Activated T-cell treated with anti-CD3 and anti-CD28 coated beads, Interleukin-2, amount 50 U/mL, for 24 hours (primary cell): ENCODE data around the gene SRSF3.

Source experiments
- DNase-seq: peaks from one replicate; pipeline ENCODE4 v3.0.0-alpha.2; 2020
- H3K27ac Mint-ChIP-seq: 2 replicates; pipeline ENCODE4 v1.8.0; 2020; ENCODE audit warnings: mild to moderate bottlenecking, mixed read lengths
- H3K27me3 Mint-ChIP-seq: 2 replicates; pipeline ENCODE4 v1.8.0; 2020; ENCODE audit warnings: mixed read lengths
- H3K36me3 Mint-ChIP-seq: 2 replicates; pipeline ENCODE4 v1.8.0; 2020; ENCODE audit warnings: low read depth, mixed read lengths
- H3K4me1 Mint-ChIP-seq: 2 replicates; pipeline ENCODE4 v1.8.0; 2020; ENCODE audit warnings: low read depth, mixed read lengths
- H3K4me3 Mint-ChIP-seq: 2 replicates; pipeline ENCODE4 v1.8.0; 2020; ENCODE audit warnings: mild to moderate bottlenecking, moderate library complexity, mixed read lengths
- H3K9me3 Mint-ChIP-seq: 2 replicates; pipeline ENCODE4 v1.8.0; 2020; ENCODE audit warnings: mixed read lengths

The SRSF3 gene

DNA sequence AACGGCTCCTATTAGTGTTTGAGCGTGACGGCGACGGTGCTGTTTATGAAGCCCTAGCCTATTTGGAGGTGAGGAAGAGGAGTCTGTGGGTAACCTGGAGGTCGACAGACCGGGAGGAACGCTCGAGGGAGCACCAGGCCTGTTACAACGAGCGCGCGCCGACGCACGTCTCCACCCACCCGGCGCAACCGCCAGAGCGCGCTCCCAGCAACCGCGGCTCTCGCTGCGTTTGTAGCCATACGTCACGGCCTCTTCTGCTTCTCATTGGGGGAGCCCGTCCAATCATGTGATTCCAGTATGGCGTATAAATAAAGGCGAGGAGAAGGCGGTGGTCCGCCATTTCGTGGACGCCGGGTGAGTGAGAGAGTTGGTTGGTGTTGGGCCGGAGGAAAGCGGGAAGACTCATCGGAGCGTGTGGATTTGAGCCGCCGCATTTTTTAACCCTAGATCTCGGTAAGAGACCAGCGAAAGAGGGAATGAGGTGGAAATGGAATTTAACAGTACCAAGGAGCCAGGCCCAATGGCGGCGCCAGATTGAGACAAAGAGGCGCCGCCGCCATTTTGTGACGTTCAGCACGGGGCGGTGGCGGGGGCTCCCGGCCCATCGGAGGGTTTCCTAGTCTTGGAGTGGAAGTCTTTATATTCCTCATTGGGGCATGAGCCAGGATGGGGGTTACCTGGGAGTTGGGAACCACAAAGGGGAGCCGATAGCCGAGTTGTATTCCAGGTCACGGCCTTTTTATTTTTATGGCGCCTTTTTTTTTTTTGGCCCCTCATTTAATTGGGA, at the start of gene SRSF3:
SRSF3 (plus strand) TSS at position 334 of the 787 bp plus-strand sequence. CDS start 2,401 bp downstream, outside the sequence.
- H3K4me1 Mint-ChIP-seq: peaks cover 42% of the 10 kb centered on the region
- DNase-seq: peak; percentile 93
- H3K27ac Mint-ChIP-seq: peak within 1 kb of the TSS; percentile 99
- H3K36me3 Mint-ChIP-seq: peaks cover 55% of the 10 kb centered on the region
- no peaks in the 10 kb centered on the region for H3K27me3 Mint-ChIP-seq
- H3K9me3 Mint-ChIP-seq: no peaks in the 10 kb centered on the region
- H3K4me3 Mint-ChIP-seq: peak within 1 kb of the TSS; percentile 96

DNA sequence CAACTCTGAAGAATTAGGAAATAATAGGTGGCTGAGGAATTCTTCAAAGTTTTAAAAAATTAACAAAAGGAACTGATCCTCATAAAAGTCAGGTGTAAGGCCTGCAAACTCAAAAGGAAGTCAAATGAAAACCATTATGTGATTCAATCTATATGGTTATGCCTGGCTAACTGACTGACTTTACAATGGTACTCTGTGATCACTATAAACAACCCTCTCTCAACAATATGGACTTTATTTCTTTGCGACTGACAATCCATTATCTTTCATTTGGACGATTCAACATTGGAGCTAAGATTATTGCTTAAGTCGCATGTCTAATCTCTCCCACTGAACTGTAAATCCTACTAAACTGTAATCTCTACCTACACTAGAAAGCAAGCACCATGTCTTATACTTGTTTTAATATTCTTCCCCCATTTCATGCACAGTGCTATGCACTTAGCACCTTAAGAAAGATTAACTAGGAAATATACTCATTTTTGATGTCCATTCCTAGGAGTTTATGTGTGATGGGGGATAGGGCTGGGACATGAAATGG, 48.3 kb upstream of the SRSF3 start:
- Mint-ChIP-seq H3K27ac (peak overlapping the region; percentile 97), H3K36me3 (peaks cover 42% of the 10 kb centered on the region), H3K27me3 (no peaks in the 10 kb centered on the region), H3K4me3 (peak overlapping the region; percentile 91), H3K9me3 (no peaks in the 10 kb centered on the region), H3K4me1 (peaks cover 54% of the 10 kb centered on the region)
- no peak for DNase-seq

DNA sequence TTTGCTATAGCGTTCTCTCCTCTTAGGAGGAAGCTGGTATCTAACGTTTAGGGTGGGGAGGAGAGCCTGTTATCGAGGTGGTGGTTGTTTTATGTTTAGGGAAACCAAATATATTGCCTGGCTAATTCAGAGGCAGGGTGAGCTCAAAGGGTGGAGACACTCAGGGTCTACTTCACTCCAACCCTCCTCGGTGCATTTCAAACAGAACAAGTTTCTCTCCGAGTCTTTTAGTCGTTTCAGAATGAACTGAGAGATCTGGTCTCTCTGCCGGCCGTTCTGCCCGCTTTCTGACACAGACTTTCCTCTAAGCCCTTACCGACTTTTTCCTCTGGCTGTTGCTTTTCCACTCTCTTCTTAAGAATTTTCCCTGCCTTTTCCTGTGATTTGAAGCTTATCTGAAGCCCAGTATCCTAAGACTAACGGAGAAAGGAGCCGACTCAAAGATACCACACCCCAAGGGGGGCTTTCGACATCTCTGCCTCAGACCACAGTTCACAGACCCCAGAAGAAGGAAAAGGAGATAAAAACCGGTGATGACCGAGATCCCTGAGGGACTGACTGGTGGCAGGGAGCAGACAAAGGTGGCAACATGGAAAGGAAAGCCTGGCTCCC, 47.7 kb upstream of the SRSF3 start:
- Mint-ChIP-seq H3K36me3 (peaks cover 36% of the 10 kb centered on the region), H3K4me1 (peaks cover 48% of the 10 kb centered on the region), H3K4me3 (peak overlapping the region; percentile 91), H3K27me3 (no peaks in the 10 kb centered on the region), H3K9me3 (no peaks in the 10 kb centered on the region), H3K27ac (peak overlapping the region; percentile 97)
- peak; percentile 37 for DNase-seq

DNA sequence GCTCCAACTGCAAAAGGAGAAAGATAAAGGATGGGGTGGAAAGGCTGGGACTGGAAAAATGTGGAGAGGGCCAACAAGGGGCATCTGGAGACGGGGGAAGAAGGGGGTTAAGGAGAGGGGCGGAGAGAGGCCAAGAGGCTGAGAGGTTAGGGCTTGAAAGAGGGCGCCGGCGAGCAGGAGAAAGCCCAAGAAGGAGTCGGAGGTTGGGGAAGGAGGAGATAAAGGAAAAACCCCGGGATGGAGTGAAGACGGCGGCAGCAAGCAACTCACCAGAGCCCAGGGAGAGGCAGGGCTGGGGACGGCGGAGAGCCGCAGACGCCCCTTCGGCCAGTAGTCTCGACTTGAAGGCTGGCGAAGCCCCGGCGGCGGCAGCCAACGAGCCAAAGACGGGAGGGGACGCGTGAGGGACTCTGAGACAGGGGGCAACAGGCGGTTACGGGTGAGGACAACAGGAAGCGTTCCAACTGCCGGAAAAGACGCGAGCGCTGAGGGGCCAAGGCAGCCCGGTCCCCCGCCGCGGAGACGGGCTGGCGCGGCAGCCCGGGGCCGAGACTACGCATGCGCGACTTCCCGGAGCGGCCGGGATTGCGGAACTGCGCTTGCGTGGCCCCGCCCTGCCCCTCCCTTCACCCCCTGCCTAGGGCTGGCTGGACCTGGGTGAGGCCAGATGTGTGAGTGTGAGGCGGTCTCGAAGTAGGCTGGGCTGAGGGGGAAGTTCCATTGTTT, 47.1 kb upstream of the SRSF3 start, which contains the start of gene STK38:
STK38 (minus strand) TSS at position 560 of the 726 bp plus-strand sequence. CDS start 7,277 bp downstream, outside the sequence.
- peaks cover 41% of the 10 kb centered on the region for H3K4me1 Mint-ChIP-seq
- no peaks in the 10 kb centered on the region for H3K9me3 Mint-ChIP-seq

DNA sequence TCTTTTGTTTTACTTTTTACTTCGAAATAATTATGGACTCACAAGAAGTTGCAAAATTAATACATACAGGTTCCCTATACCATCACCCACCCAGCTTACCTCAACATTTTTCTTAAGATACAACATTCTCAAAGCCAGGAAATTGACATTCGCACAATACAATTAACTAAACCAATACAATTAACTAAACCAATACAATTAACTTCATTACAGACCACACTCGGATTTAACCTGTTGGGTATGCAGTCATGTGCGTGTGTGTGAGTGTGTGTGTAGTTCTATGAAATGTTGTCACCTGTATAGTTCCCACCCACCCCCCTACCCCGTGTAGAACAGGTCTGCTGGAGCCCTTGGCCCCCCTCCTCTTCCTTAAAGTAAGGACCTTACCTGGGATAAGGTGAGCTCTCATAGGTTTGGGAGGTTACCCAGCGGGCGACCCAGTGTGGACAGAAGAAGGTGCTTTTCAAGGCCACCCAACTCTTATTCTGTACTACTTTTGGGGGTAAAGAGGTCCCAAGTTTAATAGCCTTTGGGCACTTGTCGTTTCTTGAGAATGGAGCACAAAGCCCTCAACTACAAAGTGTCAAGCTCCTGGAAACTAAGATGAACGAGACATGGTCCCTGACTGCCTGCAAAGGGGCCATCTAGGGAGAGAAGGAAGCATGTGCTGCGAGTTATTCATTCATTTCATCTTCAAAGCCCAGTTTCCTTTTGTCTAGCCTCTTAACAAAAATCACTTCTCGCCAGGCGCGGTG, 46.3 kb upstream of the SRSF3 start:
- Mint-ChIP-seq H3K4me3 (peak overlapping the region; percentile 91), H3K27me3 (no peaks in the 10 kb centered on the region), H3K36me3 (peaks cover 31% of the 10 kb centered on the region), H3K9me3 (no peaks in the 10 kb centered on the region), H3K27ac (peak overlapping the region; percentile 97), H3K4me1 (peaks cover 40% of the 10 kb centered on the region)
- DNase-seq: peak; percentile 45

More for the DNA sequence above, 47.1 kb upstream of the SRSF3 start, which contains the start of gene STK38:
- Mint-ChIP-seq H3K27me3 (no peaks in the 10 kb centered on the region), H3K36me3 (peaks cover 31% of the 10 kb centered on the region), H3K4me3 (peak within 1 kb of the TSS; percentile 91), H3K27ac (peak within 1 kb of the TSS; percentile 97)
- peak; percentile 98 for DNase-seq

DNA sequence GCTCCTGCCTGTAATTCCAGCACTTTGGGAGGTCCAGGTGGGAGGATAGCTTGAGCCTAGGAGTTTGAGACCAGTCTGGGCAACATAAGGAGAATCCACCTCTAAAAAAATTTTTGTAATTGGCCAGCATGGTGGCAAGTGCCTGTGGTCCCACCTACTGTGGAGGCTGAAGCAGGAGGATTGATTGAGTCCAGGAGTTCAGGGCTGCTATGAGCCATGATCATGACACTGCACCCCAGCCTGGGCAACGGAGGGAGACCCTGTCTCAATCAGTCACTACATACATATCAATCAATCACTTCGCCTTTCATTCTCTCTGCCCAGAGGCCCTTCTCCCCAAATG, 45.8 kb upstream of the SRSF3 start:
- Mint-ChIP-seq H3K27ac (peak overlapping the region; percentile 97), H3K4me3 (peak overlapping the region; percentile 91), H3K36me3 (peaks cover 28% of the 10 kb centered on the region)

DNA sequence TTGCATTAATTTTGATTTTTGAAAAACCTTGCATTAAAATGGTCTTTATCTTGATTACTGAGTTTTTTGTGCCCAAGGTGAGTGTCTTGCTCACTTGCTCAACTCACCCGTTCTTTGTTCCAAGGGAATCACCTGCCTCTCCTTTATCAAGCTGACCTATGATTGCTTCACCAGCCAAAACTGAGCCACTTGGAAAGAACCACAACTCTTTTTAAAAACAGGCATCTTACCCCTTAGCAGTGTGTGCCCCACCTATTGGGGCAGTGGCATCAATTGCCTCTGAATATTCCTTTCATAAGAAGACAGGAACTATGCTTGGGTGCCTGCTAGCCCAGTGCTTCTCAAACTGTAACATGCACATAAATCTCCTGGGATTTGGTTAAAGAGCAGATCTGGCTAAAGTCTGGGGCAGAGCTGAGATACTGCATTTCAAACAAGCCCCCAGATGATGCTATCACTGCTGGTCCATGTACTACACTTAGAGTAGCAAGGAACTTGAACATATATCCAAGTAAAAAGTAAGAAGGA, 43.6 kb upstream of the SRSF3 start:
- Mint-ChIP-seq H3K36me3 (peaks cover 12% of the 10 kb centered on the region), H3K4me3 (no peak overlapping the region), H3K9me3 (no peaks in the 10 kb centered on the region), H3K27ac (no peak overlapping the region), H3K27me3 (no peaks in the 10 kb centered on the region), H3K4me1 (peaks cover 20% of the 10 kb centered on the region)
- DNase-seq: no peak

More for the DNA sequence above, 45.8 kb upstream of the SRSF3 start:
- H3K4me1 Mint-ChIP-seq: peaks cover 37% of the 10 kb centered on the region
- DNase-seq: no peak
- H3K27me3 Mint-ChIP-seq: no peaks in the 10 kb centered on the region
- H3K9me3 Mint-ChIP-seq: no peaks in the 10 kb centered on the region

DNA sequence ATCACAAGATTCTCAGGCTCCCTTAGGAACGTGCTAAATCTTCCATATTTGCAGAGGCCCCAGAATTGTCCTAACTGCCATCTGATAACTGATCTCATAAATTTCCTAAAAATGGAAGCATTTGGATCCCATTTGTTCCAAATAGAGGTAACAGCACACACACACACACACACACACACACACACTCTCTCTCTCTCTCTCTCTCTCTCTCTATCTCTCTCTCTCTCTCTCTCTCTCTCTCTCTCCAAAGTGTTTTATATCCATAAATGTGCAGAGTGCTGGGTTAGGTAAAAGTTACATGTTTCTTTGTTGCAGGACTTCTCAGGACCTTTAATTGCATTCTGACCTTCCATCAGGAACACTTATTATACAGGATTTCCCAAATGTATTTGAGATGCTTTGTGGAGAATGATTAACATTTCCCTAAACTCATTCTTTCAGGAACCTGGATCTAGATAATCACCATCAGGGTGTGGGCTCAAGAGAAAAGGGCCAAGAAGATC, 38.4 kb upstream of the SRSF3 start:
- Mint-ChIP-seq H3K27ac (no peak overlapping the region), H3K27me3 (no peaks in the 10 kb centered on the region), H3K9me3 (no peaks in the 10 kb centered on the region), H3K36me3 (no peaks in the 10 kb centered on the region), H3K4me1 (no peaks in the 10 kb centered on the region), H3K4me3 (no peak overlapping the region)
- no peak for DNase-seq

DNA sequence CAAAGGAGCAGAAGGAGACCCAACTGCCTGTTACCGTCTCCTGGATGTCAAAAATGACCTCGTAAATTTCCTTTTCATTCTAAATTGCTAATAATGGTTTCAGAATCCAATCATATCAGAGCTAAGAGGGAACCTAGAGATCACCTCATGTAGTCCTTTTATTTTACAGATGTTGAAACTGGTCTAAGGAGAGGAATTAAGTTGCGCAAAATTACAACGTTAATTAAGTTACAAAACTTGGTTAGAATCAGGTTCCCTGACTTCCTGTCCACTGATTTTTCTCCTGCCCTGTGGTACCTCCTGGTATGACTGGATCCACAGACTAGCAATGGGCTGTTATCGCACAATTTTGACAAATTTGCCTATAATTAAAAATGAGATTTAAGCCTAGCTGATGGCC, 37.9 kb upstream of the SRSF3 start:
- Mint-ChIP-seq H3K36me3 (no peaks in the 10 kb centered on the region), H3K27ac (no peak overlapping the region), H3K4me3 (no peak overlapping the region), H3K9me3 (no peaks in the 10 kb centered on the region), H3K4me1 (no peaks in the 10 kb centered on the region), H3K27me3 (no peaks in the 10 kb centered on the region)
- DNase-seq: no peak

DNA sequence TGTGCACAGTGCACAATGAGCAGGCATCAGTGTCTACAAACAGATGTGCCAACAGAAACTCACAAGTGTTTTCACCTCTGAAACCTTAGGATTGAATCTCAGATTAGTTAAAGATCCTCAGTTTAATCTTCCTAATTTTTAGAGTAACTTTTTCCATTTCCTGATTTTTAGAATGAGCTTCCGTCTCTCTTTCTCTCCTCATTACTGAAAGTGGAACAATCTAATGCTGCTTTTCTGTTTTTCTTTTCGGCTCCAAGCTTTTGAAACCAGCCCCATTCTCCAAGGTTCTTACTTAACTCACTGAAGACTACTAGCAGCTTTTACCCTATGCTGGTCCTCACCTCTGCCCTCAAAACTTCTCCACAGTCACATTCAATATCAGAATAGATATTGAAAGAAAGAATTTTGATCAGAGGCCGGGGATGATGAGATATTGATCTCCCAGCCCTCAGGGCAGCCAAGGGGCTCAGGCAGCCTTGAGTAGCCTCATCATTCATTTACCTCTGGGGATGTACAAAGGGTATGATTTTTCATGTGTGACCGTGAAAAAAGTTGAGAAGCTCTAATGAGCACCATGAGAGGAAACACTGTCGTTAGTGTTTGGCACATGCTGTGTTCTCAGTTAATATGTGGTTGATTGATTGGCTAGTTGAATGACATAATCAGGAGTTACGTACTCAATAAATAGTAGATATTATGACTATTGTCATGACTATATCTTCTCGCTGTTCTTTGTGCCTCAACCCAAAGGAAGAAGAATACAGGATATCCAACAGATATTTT, 35.0 kb upstream of the SRSF3 start:
- Mint-ChIP-seq H3K36me3 (no peaks in the 10 kb centered on the region), H3K4me1 (no peaks in the 10 kb centered on the region), H3K27me3 (no peaks in the 10 kb centered on the region), H3K9me3 (no peaks in the 10 kb centered on the region), H3K4me3 (no peak overlapping the region), H3K27ac (no peak overlapping the region)
- DNase-seq: no peak

DNA sequence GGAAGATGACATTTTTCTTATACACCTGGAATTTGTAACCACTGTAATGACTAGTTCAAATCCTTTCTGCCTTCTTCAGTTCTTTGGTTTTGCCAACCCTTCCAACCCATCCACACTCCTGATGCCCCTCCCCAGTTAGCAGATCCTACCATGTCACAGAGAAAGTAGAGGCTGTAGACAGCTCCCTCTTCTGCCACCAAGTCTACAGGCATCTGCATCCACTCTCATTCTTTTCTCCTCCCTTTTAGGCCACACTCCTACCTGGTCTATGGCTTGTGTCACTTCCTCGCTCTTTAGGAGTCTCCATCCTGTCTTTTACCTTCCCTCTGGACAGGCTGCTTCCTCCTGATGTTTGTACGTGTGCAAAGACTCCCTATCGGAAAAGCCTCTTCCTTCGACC, 33.3 kb upstream of the SRSF3 start:
- Mint-ChIP-seq H3K4me3 (no peak overlapping the region), H3K4me1 (no peaks in the 10 kb centered on the region), H3K27me3 (no peaks in the 10 kb centered on the region), H3K9me3 (no peaks in the 10 kb centered on the region), H3K36me3 (no peaks in the 10 kb centered on the region), H3K27ac (no peak overlapping the region)
- DNase-seq: no peak

DNA sequence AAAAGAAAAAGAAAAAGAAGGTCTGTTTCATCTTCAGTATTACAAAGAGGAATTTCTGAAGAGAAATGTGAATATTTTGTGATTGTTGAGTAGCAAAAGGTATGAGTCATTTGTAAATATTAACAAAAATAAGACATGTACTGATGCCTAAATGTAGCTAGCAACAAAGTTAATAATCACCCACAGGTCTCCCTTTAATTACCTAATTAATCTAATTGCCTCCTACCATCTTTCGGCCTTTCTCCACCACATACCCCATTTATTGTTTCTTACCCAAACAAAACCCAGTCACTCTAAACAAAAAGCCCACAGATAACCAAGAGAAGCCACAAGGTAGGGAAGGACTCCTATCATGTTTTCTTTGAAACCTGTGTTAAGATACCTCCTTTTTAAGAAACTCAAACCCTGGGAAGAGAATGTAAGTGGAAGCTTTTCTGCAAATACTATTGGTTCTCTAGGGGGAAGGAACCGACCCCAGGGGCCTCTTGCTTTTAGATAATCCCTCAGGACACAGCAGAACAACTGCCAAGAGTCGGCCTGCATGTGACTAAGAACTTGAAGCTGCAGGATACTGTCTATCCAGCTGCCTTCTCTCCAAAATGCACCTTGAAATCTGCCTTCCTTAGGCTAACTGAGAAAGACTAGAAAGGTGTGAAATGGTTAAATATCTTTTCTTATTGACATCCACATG, 30.8 kb upstream of the SRSF3 start:
- no peak overlapping the region for H3K4me3 Mint-ChIP-seq
- H3K4me1 Mint-ChIP-seq: no peaks in the 10 kb centered on the region
- no peaks in the 10 kb centered on the region for H3K36me3 Mint-ChIP-seq

DNA sequence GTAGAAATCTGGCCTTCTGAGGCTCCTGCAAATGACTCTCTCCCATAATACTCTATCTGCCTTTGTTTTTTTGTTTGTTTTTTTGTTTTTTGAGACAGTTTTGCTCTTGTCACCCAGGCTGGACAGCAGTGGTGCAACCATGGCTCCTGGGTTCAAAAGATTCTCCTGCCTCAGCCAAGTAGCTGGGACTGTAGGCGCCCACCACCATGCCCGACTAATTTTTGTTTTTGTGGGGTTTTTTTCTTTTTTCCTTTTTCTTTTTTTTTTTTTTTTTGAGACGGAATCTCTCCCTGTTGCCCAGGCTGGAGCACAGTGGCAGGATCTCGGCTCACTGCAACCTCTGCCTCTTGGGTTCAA, 30.3 kb upstream of the SRSF3 start:
- Mint-ChIP-seq H3K27me3 (no peaks in the 10 kb centered on the region), H3K4me3 (no peak overlapping the region), H3K36me3 (no peaks in the 10 kb centered on the region), H3K4me1 (no peaks in the 10 kb centered on the region), H3K9me3 (no peaks in the 10 kb centered on the region), H3K27ac (no peak overlapping the region)
- DNase-seq: no peak

More for the DNA sequence above, 30.8 kb upstream of the SRSF3 start:
- no peak overlapping the region for H3K27ac Mint-ChIP-seq
- H3K27me3 Mint-ChIP-seq: no peaks in the 10 kb centered on the region
- no peak for DNase-seq
- H3K9me3 Mint-ChIP-seq: no peaks in the 10 kb centered on the region
